SK-N-SH treated with all-trans-retinoic acid at 6 μM for 48 hours (cell line): ENCODE measurements around the gene FOXP4.

Source experiments
- ATAC-seq: fragments of 200-7000 bp; cut with Tn5 transposase; 3 replicates; pipeline ENCODE4 v1.9.1; 2020; ENCODE audit warnings: mild to moderate bottlenecking, moderate library complexity
- ARNTL ChIP-seq: fragments of 450-650 bp; formaldehyde crosslinking; IDR thresholded peaks from 2 replicates; pipeline ENCODE4 v1.5.0; 2020; ENCODE audit warnings: low read depth, mild to moderate bottlenecking, moderate library complexity, borderline replicate concordance
- BACH2 ChIP-seq: fragments of 250-450 bp; sonication (Bioruptor Pico); IDR thresholded peaks from 2 replicates; pipeline ENCODE4 v1.9.0; 2021; ENCODE audit warnings: mild to moderate bottlenecking, borderline replicate concordance
- ESRRG ChIP-seq: fragments of 250-450 bp; sonication (Bioruptor Pico); IDR thresholded peaks from 2 replicates; pipeline ENCODE4 v1.6.1; 2021; ENCODE audit warnings: mild to moderate bottlenecking
- GLIS3 ChIP-seq: fragments of 250-450 bp; sonication (Bioruptor Pico); IDR thresholded peaks from 2 replicates; pipeline ENCODE4 v1.5.0; 2020; ENCODE audit warnings: mild to moderate bottlenecking, moderate library complexity
- ISL1 ChIP-seq: fragments of 250-450 bp; sonication (Bioruptor Pico); IDR thresholded peaks from 2 replicates; pipeline ENCODE4 v2.1.2; 2022; ENCODE audit warnings: mild to moderate bottlenecking, moderate library complexity
- OSR1 ChIP-seq: fragments of 250-450 bp; sonication (Bioruptor Pico); IDR thresholded peaks from 2 replicates; pipeline ENCODE4 v1.8.0; 2022; ENCODE audit warnings: moderate library complexity, mild to moderate bottlenecking, inconsistent platforms
- PPARA ChIP-seq: fragments of 250-450 bp; sonication (Bioruptor Pico); IDR thresholded peaks from 2 replicates; pipeline ENCODE4 v1.5.0; 2020; ENCODE audit warnings: mild to moderate bottlenecking, borderline replicate concordance
- RARB ChIP-seq: fragments of 250-450 bp; sonication (Bioruptor Pico); IDR thresholded peaks from 2 replicates; pipeline ENCODE4 v1.8.0; 2021; ENCODE audit warnings: mild to moderate bottlenecking, moderate library complexity
- SNAI2 ChIP-seq: fragments of 250-450 bp; sonication (Bioruptor Pico); IDR thresholded peaks from 2 replicates; pipeline ENCODE4 v1.5.0; 2020; ENCODE audit warnings: mild to moderate bottlenecking, moderate library complexity
- TCF4 ChIP-seq: fragments of 250-450 bp; sonication (Bioruptor Pico); IDR thresholded peaks from 2 replicates; pipeline ENCODE4 v1.8.0; 2021; ENCODE audit warnings: mild to moderate bottlenecking, moderate library complexity, borderline replicate concordance
- TOX ChIP-seq: fragments of 250-450 bp; sonication (Bioruptor Pico); IDR thresholded peaks from 2 replicates; pipeline ENCODE4 v1.8.0; 2021; ENCODE audit warnings: mild to moderate bottlenecking, moderate library complexity, borderline replicate concordance
- ZC3H10 ChIP-seq: fragments of 250-450 bp; sonication (Bioruptor Pico); IDR thresholded peaks from 2 replicates; pipeline ENCODE4 v1.5.1; 2021; ENCODE audit warnings: mild to moderate bottlenecking, moderate library complexity
- ZFP3 ChIP-seq: fragments of 250-450 bp; sonication (Bioruptor Pico); IDR thresholded peaks from 2 replicates; pipeline ENCODE4 v1.5.0; 2020; ENCODE audit warnings: mild to moderate bottlenecking, moderate library complexity
- ZFP30 ChIP-seq: fragments of 450-650 bp; formaldehyde crosslinking; IDR thresholded peaks from 2 replicates; pipeline ENCODE4 v1.5.0; 2022; ENCODE audit warnings: mild to moderate bottlenecking, moderate library complexity
- ZNF565 ChIP-seq: fragments of 450-650 bp; formaldehyde crosslinking; conservative IDR thresholded peaks from 2 replicates; pipeline ENCODE4 v1.5.0; 2020; ENCODE audit warnings: low read depth, mild to moderate bottlenecking, moderate library complexity
- ZNF70 ChIP-seq: fragments of 450-650 bp; formaldehyde crosslinking; IDR thresholded peaks from 2 replicates; pipeline ENCODE4 v1.5.0; 2020; ENCODE audit warnings: mild to moderate bottlenecking, moderate library complexity
- ZNF8 ChIP-seq: fragments of 450-650 bp; formaldehyde crosslinking; IDR thresholded peaks from 2 replicates; pipeline ENCODE4 v1.5.0; 2020; ENCODE audit warnings: mild to moderate bottlenecking, moderate library complexity
- TF ChIP-seq, protein P1 (sequence below): fragments of 250-450 bp; sonication (Bioruptor Pico); IDR thresholded peaks from 2 replicates; pipeline ENCODE4 v1.8.0; 2020; ENCODE audit warnings: mild to moderate bottlenecking, moderate library complexity, borderline replicate concordance
- TF ChIP-seq, protein P2 (sequence below): fragments of 250-450 bp; sonication (Bioruptor Pico); IDR thresholded peaks from 2 replicates; pipeline ENCODE4 v1.8.0; 2021; ENCODE audit warnings: low read depth, mild to moderate bottlenecking, moderate library complexity, borderline replicate concordance
- TF ChIP-seq, protein P3 (sequence below): fragments of 250-450 bp; sonication (Bioruptor Pico); IDR thresholded peaks from 2 replicates; pipeline ENCODE4 v1.5.1; 2021; ENCODE audit warnings: mild to moderate bottlenecking, moderate library complexity
- TF ChIP-seq, protein P4 (sequence below): fragments of 250-450 bp; sonication (Bioruptor Pico); IDR thresholded peaks from 2 replicates; pipeline ENCODE4 v1.5.1; 2020; ENCODE audit warnings: low read depth, mild to moderate bottlenecking, moderate library complexity
- TF ChIP-seq, protein P5 (sequence below): fragments of 250-450 bp; sonication (Bioruptor Pico); IDR thresholded peaks from 2 replicates; pipeline ENCODE4 v1.5.0; 2020; ENCODE audit warnings: mild to moderate bottlenecking, moderate library complexity

The FOXP4 gene

DNA sequence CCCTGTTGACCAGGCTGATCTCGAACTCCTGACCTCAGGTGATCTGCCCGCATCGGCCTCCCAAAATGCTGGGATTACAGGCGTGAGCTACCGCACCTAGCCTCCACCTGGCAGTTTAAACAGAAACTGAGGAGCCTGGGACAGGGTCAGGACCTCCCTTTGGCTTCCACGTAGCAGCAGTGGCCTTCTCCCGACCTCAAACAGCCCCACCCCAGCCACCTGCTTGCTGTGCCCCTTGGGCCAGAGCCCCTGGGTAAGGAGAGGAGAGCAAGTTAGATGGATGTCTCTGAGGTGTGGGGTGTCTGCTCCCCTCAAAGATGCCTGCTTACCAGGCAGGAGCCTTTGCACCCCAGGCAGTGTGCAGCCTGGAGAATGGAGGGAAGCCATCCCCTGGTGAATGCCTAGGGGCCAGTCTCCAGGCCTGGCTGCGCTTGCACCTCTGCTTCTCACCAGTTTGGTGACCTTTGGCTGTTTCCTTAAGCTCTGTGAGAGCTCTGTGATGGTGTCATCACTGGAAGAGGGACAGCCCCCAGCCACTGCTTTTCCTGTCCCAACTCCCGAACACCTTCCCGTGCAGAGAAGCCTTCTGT is 50.0 kb downstream of the FOXP4 start:
- TF ChIP-seq, protein P1, sequence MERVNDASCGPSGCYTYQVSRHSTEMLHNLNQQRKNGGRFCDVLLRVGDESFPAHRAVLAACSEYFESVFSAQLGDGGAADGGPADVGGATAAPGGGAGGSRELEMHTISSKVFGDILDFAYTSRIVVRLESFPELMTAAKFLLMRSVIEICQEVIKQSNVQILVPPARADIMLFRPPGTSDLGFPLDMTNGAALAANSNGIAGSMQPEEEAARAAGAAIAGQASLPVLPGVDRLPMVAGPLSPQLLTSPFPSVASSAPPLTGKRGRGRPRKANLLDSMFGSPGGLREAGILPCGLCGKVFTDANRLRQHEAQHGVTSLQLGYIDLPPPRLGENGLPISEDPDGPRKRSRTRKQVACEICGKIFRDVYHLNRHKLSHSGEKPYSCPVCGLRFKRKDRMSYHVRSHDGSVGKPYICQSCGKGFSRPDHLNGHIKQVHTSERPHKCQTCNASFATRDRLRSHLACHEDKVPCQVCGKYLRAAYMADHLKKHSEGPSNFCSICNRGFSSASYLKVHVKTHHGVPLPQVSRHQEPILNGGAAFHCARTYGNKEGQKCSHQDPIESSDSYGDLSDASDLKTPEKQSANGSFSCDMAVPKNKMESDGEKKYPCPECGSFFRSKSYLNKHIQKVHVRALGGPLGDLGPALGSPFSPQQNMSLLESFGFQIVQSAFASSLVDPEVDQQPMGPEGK (CRISPR knock-in tag), result no peak
- TF ChIP-seq, protein P2, sequence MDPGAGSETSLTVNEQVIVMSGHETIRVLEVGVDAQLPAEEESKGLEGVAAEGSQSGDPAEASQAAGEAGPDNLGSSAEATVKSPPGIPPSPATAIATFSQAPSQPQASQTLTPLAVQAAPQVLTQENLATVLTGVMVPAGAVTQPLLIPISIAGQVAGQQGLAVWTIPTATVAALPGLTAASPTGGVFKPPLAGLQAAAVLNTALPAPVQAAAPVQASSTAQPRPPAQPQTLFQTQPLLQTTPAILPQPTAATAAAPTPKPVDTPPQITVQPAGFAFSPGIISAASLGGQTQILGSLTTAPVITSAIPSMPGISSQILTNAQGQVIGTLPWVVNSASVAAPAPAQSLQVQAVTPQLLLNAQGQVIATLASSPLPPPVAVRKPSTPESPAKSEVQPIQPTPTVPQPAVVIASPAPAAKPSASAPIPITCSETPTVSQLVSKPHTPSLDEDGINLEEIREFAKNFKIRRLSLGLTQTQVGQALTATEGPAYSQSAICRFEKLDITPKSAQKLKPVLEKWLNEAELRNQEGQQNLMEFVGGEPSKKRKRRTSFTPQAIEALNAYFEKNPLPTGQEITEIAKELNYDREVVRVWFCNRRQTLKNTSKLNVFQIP, result no peak
- no peak for TF ChIP-seq TCF4
- no peak for TF ChIP-seq ZNF8 (CRISPR knock-in tag)
- TF ChIP-seq SNAI2, result no peak
- no peak for TF ChIP-seq ZFP30
- TF ChIP-seq, protein P3, sequence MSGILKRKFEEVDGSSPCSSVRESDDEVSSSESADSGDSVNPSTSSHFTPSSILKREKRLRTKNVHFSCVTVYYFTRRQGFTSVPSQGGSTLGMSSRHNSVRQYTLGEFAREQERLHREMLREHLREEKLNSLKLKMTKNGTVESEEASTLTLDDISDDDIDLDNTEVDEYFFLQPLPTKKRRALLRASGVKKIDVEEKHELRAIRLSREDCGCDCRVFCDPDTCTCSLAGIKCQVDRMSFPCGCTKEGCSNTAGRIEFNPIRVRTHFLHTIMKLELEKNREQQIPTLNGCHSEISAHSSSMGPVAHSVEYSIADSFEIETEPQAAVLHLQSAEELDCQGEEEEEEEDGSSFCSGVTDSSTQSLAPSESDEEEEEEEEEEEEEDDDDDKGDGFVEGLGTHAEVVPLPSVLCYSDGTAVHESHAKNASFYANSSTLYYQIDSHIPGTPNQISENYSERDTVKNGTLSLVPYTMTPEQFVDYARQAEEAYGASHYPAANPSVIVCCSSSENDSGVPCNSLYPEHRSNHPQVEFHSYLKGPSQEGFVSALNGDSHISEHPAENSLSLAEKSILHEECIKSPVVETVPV, result no peak
- no peak for TF ChIP-seq ZC3H10 (CRISPR knock-in tag)
- no peak for TF ChIP-seq ZNF70 (CRISPR knock-in tag)
- TF ChIP-seq, protein P4, sequence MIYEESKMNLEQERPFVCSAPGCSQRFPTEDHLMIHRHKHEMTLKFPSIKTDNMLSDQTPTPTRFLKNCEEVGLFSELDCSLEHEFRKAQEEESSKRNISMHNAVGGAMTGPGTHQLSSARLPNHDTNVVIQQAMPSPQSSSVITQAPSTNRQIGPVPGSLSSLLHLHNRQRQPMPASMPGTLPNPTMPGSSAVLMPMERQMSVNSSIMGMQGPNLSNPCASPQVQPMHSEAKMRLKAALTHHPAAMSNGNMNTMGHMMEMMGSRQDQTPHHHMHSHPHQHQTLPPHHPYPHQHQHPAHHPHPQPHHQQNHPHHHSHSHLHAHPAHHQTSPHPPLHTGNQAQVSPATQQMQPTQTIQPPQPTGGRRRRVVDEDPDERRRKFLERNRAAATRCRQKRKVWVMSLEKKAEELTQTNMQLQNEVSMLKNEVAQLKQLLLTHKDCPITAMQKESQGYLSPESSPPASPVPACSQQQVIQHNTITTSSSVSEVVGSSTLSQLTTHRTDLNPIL, result no peak
- TF ChIP-seq ISL1 (CRISPR knock-in tag), result no peak
- TF ChIP-seq TOX, result no peak
- no peak for TF ChIP-seq ZFP3 (CRISPR knock-in tag)
- TF ChIP-seq ARNTL (CRISPR knock-in tag), result no peak
- TF ChIP-seq ZNF565, result no peak
- no peak for TF ChIP-seq ESRRG (CRISPR knock-in tag)
- no peak for TF ChIP-seq BACH2 (CRISPR knock-in tag)
- no peak for TF ChIP-seq GLIS3 (CRISPR knock-in tag)
- TF ChIP-seq RARB, result no peak
- ATAC-seq, result no peak

DNA sequence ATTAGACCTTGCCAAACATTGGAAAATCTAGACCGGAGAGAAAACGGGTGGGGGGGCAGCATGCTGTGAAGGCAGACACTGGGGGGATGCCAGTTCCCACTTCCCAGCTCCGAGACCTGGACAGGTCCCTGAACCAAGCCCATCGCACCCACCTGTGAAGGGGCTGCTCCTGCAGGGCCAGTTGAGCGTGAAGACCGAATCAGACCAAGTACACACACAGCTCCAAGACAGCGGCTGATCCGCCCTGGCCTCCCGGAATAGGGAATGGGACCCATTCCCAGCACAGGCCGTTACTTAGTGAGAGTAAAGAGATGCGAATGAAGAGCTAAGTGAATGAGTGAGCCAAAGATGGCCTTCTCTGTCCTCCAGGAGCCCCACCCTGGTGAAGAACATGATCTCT is 50.6 kb downstream of the FOXP4 start:
- TF ChIP-seq TOX, result no peak
- no peak for TF ChIP-seq BACH2 (CRISPR knock-in tag)
- TF ChIP-seq, protein P2, result no peak
- TF ChIP-seq PPARA (CRISPR knock-in tag), result no peak
- TF ChIP-seq, protein P5, sequence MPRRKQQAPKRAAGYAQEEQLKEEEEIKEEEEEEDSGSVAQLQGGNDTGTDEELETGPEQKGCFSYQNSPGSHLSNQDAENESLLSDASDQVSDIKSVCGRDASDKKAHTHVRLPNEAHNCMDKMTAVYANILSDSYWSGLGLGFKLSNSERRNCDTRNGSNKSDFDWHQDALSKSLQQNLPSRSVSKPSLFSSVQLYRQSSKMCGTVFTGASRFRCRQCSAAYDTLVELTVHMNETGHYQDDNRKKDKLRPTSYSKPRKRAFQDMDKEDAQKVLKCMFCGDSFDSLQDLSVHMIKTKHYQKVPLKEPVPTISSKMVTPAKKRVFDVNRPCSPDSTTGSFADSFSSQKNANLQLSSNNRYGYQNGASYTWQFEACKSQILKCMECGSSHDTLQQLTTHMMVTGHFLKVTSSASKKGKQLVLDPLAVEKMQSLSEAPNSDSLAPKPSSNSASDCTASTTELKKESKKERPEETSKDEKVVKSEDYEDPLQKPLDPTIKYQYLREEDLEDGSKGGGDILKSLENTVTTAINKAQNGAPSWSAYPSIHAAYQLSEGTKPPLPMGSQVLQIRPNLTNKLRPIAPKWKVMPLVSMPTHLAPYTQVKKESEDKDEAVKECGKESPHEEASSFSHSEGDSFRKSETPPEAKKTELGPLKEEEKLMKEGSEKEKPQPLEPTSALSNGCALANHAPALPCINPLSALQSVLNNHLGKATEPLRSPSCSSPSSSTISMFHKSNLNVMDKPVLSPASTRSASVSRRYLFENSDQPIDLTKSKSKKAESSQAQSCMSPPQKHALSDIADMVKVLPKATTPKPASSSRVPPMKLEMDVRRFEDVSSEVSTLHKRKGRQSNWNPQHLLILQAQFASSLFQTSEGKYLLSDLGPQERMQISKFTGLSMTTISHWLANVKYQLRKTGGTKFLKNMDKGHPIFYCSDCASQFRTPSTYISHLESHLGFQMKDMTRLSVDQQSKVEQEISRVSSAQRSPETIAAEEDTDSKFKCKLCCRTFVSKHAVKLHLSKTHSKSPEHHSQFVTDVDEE (CRISPR knock-in tag), result no peak
- TF ChIP-seq, protein P4, result no peak
- TF ChIP-seq TCF4, result no peak
- TF ChIP-seq SNAI2, result no peak
- TF ChIP-seq ZFP3 (CRISPR knock-in tag), result no peak
- TF ChIP-seq, protein P3, result no peak
- TF ChIP-seq ISL1 (CRISPR knock-in tag), result no peak
- TF ChIP-seq GLIS3 (CRISPR knock-in tag), result no peak
- TF ChIP-seq OSR1, result no peak
- no peak for TF ChIP-seq ZNF565
- no peak for TF ChIP-seq ZFP30
- TF ChIP-seq ZNF70 (CRISPR knock-in tag), result no peak
- no peak for TF ChIP-seq ARNTL (CRISPR knock-in tag)
- no peak for ATAC-seq
